Breast epithelium (tissue), 3 donors: ENCODE data around the gene CRTAP.

Experiments used
- CTCF ChIP-seq, 3 donors: fragments of 450-650 bp; IDR thresholded peaks; one replicate each; pipeline ENCODE4 v1.5.1; 2016 to 2017; ENCODE audit warnings: antibody characterized with exemption in 3 of 3, mild to moderate bottlenecking in 3 of 3, moderate library complexity in 3 of 3
- POLR2AphosphoS5 ChIP-seq, 3 donors: sonication (generic); formaldehyde crosslinking; IDR thresholded peaks; one replicate each; pipeline ENCODE4 v1.6.1; 2017; ENCODE audit warnings: antibody characterized with exemption in 3 of 3

- no peak for TF ChIP-seq CTCF (IDR thresholded peaks at IDR 0.05)
- no peak for TF ChIP-seq POLR2AphosphoS5 (IDR thresholded peaks at IDR 0.05)
Observed at GRCh38 chr3:33103480-33103879, 10.3 kb upstream of the CRTAP start.
